T47D (cell line): Measurements from ENCODE around the gene NFKB1.

ENCODE experiments used
- DNase-seq, 2 experiments: peaks; one replicate each; pipeline versions ENCODE4 v3.0.0 to v3.0.0-alpha.2; 2011 to 2012; ENCODE audit warnings: low read depth in 1 of 2, low spot score in 1 of 2
- JUND ChIP-seq: IDR thresholded peaks from 2 replicates; pipeline ENCODE4 v1.6.1; 2012; ENCODE audit warnings: low read depth
- in situ Hi-C: cut with HindIII; loops from 2 replicates; pipeline ENCODE4 v1.10.0; 2016; ENCODE audit warnings: low sequenced_read_pairs, low pct_unique_long_range_greater_than_20kb

Gene NFKB1

DNA sequence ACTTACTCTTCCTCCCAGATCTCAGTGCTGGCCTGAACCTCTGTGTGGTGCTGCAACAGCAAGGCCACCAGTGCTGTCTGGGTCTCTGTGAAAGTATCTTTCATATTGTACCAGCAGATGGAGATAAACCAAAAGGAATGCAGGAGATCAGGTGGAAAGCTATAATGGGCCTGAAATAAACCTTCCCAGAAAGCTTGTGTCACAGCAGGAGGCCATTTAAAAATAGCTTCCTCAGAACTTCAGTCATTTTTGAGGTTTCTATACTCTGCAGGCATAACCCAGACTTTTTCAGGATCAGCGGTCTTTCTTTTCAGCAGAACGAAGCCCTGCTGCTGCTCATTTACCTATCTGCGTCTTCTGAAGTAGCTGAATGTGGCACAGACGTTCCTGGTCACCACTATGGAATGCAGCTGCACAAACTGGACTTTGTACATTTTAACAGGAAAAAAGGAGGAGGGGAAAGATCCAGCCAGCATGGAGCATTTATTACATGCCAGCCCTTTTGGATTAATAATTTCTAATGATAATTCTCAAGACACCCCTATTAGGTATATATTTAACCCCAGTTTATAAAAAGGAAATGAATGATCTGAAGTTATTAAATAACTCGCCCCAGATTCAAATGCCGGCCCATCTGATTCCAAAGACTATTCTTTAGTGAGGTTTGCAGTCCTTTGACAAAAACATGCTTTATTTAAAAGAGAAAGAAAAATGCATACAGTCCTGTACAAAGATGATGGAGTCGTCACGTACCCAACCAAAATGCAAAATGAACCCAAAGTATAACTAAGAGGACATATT, 119.7 kb downstream of the NFKB1 start:
- peak; percentile 32 to 78 for DNase-seq
- in situ Hi-C loops, result no loop called here
- TF ChIP-seq JUND, result no peak

DNA sequence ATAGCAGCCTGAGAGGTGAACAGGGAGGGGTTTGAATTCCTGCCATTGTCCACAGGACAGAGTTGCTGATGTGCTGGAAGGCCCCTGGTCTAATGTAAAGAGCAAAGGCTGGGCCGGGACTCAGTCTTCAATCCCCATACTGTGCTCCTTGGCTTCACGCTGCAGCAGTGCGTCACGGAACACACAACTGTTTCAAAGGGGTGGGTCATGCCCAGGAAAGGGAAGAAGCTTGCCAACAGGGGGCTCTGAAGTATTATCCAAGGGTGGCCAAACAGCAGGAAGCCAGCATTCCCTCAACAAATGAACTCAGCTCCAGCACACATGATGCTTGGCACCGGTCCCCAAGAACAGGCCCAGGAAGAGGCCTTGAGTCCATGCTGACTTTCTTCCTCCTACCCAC, 122.5 kb downstream of the NFKB1 start:
- TF ChIP-seq JUND, result no peak
- in situ Hi-C loops, result no loop called here
- DNase-seq, result peak in 1 of 2 experiments; percentile 32

DNA sequence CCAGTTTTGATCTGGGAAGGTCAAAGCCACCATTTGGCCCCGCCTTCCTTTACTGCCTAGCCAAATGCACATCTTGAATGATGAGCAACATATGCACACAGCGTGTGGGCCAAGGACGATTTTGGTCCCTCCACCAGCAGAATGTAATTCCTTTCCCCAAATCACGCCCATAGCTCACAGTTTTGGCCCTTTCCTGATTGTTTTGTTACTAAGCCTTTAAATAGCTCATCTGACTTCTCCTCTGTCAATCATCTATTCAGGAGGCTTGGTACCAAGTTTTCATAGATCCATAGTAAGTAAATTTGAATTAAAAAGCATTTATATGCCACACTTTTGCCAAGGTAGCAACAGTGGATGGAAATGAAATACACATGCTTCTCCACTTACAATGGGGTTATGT, 123.3 kb downstream of the NFKB1 start:
- TF ChIP-seq JUND, result no peak
- DNase-seq, result no peak
- in situ Hi-C loops, result no loop called here

DNA sequence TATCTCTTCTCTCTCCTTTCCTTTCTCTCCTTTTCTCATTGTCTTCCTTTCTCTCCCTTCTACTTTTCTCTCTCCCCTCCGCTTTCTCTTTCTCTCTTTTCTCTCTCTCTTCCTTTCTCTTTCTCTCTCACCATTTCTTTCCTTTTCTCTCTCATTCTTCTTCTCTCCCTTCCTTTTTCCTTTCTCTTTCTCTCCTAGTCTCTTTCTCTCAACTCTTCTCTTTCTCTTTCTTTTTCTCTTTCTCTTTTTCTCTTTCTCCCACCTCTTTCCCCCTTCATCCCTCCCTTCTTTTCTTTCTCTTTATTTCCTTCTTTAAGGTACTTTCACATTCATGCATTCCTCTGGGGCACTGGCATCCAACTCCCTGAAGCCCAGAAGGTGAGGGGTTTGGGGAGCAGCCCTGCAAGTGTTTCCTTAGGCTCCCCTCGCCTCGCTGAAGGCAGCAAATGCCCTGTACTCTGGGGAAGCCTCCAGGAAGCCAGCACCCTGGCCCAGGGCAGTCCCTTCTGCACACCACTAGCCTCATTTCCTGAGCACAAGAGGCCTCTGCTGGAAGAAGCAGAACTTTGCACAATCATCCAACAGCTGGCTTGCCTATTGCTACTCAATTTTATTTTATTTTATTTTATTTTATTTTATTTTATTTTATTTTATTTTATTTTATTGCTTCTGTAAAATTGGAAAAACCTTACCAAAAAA, 124.2 kb downstream of the NFKB1 start:
- in situ Hi-C loops, result no loop called here
- peak; percentile 10 to 67 for DNase-seq
- no peak for TF ChIP-seq JUND

DNA sequence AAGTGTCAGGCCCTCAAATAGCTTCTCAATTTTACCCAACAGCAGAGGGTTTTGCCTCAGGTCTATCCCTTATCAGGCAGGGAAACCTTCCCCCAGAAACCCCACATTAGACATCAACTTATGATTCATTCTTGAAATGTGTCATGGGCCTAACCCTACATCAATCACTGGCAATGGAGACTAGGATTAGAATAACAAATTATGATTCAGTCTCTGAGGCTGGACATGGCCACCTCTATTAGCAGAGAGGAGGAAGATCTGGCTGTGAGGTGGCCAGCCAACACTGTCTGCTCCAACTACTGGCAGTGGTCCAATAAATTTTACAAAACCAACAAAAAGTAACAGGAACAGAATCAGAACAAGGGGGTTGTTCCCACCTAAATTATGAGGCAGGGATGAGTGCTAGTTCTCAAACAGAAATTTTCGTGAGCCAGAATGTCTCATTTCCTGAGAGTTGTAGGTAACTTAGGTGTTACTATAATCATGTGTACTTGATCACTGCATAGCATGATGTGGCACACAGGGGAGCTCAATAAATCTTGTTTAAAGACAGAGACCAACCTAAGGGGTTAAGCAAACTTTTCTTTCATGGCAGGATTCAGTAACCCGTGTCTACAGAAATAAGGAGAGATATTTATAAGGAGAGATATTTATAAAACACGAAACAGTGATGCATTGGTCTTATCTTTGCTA, 126.8 kb downstream of the NFKB1 start:
- no peak for DNase-seq
- no peak for TF ChIP-seq JUND
- in situ Hi-C loops, result no loop called here

DNA sequence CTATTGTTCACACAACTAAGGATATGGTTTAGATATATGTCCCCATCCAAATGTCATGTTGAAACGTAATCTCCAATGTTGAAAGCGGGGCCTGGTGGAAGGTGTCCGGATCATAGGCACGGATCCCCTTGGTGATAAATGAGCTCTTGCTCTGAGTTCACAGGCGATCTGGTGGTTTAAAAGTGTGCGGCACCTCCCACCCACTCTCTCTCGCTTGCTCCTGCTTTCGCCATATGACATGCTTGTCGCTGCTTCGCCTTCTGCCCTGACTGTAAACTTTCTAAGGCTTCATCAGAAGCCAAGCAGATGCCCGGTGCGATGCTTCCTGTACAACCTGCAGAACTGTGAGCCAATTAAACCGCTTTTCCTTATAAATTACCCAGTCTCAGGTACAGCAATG, 128.5 kb downstream of the NFKB1 start:
- in situ Hi-C loops, result no loop called here
- no peak for TF ChIP-seq JUND
- DNase-seq, result no peak

DNA sequence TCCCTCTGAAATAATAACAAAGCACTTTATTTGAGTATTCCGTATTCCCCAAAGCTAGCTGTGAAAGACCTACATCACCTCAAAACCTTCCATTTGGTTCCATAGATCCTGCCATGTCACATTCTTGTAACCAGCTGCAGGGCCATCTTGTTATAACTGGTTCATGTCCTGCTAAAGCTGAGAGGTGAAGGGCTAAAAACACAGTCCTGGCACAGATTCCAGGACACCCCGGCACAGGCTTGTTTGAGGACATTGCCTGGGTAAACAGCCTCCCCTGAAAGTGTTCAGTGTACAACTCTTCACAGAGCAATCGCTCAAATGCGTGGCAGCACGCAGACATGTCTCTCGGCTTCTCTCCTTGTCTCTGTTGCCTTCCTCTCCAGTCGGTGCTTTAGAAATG, 130.5 kb downstream of the NFKB1 start:
- no peak for DNase-seq
- TF ChIP-seq JUND, result no peak
- in situ Hi-C loops, result no loop called here

DNA sequence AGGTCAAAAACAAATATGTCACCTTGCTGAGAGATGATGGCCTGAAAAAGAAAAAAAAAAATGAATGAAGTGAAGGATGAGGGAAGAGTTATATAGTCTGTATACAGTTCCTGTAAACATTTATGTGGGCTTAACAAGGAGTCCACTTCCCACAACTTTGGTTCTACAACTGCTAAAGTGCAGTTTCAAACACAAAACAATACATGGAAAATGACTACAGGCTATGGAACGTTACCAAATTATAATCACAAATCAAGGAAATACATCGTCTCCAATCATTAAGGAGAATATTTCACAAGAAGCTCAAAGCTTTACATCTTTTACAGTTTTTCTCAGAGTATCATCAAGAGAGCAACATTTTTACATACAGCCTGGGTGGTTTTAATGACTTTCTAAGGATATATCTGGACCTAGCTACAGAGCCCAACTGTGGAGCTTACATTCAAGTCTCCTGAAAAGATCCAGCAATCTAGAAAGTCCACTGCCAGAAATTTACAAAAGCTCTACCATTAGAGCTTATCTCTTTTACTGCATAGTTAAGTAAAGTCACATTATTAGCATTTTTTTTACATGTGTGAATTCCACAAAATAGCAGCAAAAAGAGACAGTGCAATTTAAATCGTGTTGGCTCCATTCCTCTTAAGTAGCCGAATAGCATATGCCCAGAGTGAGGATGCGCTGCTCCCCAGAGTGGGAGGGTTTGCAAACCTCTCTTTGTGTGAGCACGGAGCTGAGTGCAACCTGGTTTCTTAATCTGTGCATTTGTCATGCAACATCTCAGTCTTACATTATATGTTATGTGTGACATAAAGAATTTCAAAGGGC, 131.3 kb downstream of the NFKB1 start:
- TF ChIP-seq JUND, result no peak
- DNase-seq, result no peak
- in situ Hi-C loops, result no loop called here

DNA sequence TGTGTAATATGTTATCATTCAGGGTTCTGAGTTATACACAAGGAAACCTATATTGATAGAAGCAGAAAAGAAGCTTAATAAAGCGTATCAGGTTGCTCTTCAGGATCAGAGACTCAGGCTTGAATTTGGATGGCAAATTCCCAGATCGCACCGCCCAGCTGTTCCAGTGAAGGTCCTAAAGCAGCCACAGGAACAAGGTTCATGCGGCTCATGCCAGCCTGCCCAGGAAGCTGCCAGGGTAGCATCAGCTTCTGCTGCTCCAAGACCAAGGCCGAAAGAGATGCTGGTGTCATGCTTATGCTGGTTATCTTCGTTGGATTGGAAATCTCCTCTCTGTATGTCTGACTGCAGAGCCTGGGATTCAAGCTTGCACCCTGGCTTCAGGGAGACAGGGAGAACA, 131.9 kb downstream of the NFKB1 start:
- TF ChIP-seq JUND, result no peak
- DNase-seq, result no peak
- in situ Hi-C loops, result no loop called here

DNA sequence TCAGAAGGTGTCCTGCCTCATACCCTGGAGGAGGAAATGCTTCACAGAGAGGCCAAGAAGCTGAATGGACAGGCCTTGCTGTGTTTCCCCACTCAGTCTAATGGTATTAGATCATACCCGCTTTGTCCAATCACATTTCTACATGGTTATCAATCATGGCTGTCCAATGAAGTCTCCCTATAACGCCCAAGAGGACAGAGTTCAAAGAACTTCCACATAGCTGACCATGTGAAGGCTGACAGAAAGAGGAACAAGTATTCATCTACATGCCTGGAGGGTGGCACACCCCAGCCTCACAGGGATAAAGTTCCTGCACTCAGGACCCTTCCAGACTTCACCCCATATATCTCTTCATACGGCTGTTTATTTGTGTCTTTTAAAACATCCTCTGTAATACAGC, 136.2 kb downstream of the NFKB1 start:
- TF ChIP-seq JUND, result no peak
- in situ Hi-C loops, result no loop called here
- DNase-seq, result no peak

DNA sequence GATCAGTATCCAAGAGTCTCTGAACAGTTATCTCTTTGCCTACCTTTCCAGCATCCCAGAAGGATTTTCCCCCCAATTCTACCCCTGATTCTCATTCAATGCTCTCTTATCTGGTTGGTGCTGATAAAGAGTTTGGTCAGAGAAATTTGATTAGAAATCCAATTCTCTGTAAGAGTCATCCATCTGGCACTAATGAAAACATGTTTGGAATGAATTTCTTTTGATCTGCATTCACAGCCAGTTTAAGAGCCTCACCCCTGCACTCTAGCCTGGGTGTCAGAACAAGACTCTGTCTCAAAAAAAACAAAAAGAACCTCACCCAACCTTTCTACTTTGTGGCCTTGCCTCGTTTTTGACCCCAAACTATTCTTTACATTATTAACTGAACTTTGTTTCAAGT, 137.5 kb downstream of the NFKB1 start:
- no peak for TF ChIP-seq JUND
- DNase-seq, result no peak
- in situ Hi-C loops, result no loop called here

DNA sequence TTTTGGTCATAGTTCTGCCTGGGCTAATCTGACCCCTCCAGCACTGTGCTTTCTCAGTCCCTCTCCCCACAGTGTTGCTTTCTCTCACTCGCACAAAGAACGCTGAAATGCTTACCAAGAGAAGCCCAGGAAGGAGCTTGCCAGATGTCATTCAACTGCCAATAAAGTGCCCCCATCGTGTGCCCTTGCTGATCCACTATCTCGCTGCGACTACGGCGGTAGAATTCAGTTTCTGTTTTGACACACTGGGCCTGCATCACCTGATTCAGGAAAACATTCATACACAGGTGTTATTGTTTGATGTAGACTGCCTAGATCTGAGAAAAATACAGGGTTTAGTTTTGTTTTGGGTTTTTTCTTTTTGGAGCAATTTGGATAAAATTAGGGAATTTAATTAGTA, 138.4 kb downstream of the NFKB1 start:
- in situ Hi-C loops, result no loop called here
- no peak for TF ChIP-seq JUND
- no peak for DNase-seq
